Measurements from ENCODE around the gene FZD7. TPM values are rescaled to one million over a fixed set of nuclear protein-coding genes. Genes with fewer than 3 reads are reported as not detected.

The FZD7 gene
- total RNA-seq, 4 donors from 2014 or later = 6.2 to 14.6 (median 13.3) TPM

GRCh38 chr2:202072737-202073401, 39.2 kb downstream of the FZD7 start, which contains the start of gene KIAA2012:
Gene KIAA2012 (plus strand): TSS chr2:202073255. CDS start chr2:202073628, 373 bp downstream.
- 61 to 69% methylated on average over 5 to 11 of the region's 11 CpGs for WGBS, 2 donors (ENCODE audit: low coverage in 1 of 2)
- peaks cover 0 to 26% (median 12%) of the 10 kb centered on the region in 4 donors for H3K4me1 ChIP-seq

DNA sequence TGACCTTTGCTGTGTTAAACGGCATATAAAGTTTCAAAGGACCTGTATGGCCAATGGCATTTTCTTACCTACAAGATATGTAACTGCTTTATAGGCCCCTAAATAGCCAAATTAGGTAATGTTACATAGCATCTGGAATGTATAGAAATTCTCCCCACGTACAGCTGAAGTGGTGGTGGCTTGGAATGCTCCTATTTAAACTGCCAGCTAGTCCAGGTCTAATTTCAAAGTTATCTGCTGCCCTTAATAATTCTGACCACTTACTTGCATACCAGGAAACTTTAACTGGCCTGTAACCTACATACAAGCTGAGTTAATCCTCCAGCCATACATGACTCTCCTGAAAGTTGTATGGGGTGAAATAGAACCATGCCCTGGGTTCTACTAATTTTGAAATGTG, 40.7 kb downstream of the FZD7 start:
- H3K36me3 ChIP-seq = no peaks in the 10 kb centered on the region
- H3K4me3 ChIP-seq = no peak overlapping the region
- in situ Hi-C loops (cut with MboI; ENCODE audit: low pct_ligation_motif_present in 1 of 4, low pct_unique_long_range_greater_than_20kb in 1 of 4, low sequenced_read_pairs in 3 of 4) = no loop called here
- no peak overlapping the region for H3K27ac ChIP-seq
- peaks cover 4% of the 10 kb centered on the region for H3K27me3 ChIP-seq
- intact Hi-C loops (cut with DNase I; ENCODE audit: low total_unique reads) = no loop called here
- no peaks in the 10 kb centered on the region for H3K9me3 ChIP-seq
- TF ChIP-seq, protein P1, sequence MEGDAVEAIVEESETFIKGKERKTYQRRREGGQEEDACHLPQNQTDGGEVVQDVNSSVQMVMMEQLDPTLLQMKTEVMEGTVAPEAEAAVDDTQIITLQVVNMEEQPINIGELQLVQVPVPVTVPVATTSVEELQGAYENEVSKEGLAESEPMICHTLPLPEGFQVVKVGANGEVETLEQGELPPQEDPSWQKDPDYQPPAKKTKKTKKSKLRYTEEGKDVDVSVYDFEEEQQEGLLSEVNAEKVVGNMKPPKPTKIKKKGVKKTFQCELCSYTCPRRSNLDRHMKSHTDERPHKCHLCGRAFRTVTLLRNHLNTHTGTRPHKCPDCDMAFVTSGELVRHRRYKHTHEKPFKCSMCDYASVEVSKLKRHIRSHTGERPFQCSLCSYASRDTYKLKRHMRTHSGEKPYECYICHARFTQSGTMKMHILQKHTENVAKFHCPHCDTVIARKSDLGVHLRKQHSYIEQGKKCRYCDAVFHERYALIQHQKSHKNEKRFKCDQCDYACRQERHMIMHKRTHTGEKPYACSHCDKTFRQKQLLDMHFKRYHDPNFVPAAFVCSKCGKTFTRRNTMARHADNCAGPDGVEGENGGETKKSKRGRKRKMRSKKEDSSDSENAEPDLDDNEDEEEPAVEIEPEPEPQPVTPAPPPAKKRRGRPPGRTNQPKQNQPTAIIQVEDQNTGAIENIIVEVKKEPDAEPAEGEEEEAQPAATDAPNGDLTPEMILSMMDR (IDR thresholded peaks at IDR 0.05) = no peak
- TF ChIP-seq POLR2AphosphoS5 (IDR thresholded peaks at IDR 0.05) = no peak
- TF ChIP-seq POLR2A (IDR thresholded peaks at IDR 0.05) = no peak
- no peak for TF ChIP-seq EP300 (IDR thresholded peaks at IDR 0.05; ENCODE audit: low read depth)
- 85 to 100% methylated on average over 2 of the region's 2 CpGs for WGBS, 2 donors (ENCODE audit: low coverage in 1 of 2)
- DNase-seq = no peak
- peaks cover 0 to 14% (median 8%) of the 10 kb centered on the region in 4 donors for H3K4me1 ChIP-seq

More at GRCh38 chr2:202072737-202073401, 39.2 kb downstream of the FZD7 start, which contains the start of gene KIAA2012:
- Histone ChIP-seq H3K27ac (no peak within 1 kb of the TSS), H3K36me3 (no peaks in the 10 kb centered on the region), H3K9me3 (no peaks in the 10 kb centered on the region), H3K4me3 (no peak within 1 kb of the TSS), H3K27me3 (peaks cover 4% of the 10 kb centered on the region)
- DNase-seq = no peak
- in situ Hi-C loops (cut with MboI; ENCODE audit: low pct_ligation_motif_present in 1 of 4, low pct_unique_long_range_greater_than_20kb in 1 of 4, low sequenced_read_pairs in 3 of 4) (no loop called here), intact Hi-C loops (cut with DNase I; ENCODE audit: low total_unique reads) (no loop called here)
- TF ChIP-seq, protein P1 (IDR thresholded peaks at IDR 0.05) = no peak
- TF ChIP-seq EP300 (IDR thresholded peaks at IDR 0.05; ENCODE audit: low read depth) (no peak), POLR2AphosphoS5 (IDR thresholded peaks at IDR 0.05) (no peak), POLR2A (IDR thresholded peaks at IDR 0.05) (no peak)

DNA sequence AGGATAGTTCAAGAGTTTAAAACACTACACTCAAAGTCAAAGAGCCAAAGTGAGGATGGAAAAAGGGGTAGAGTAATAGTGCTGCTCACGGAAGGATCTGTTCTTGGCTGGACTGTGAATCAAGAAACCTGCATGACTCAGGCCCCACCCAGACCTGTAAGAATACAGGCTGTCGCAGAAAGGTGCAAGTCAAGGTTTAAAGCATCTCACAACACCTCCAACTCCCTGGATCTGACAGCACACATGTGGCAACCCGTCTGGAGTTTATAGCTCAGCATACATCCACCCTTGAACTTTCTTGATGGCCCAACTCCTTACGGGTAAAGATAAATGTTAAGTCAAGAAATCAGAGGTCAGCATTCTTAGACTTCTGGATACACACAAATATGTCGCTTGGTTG, 45.7 kb downstream of the FZD7 start:
- H3K27ac ChIP-seq = no peak overlapping the region
- DNase-seq = no peak

GRCh38 chr2:202084265-202084664, 50.6 kb downstream of the FZD7 start:
- H3K4me1 ChIP-seq = peaks cover 0 to 6% (median 3%) of the 10 kb centered on the region in 4 donors
- TF ChIP-seq EP300 (IDR thresholded peaks at IDR 0.05; ENCODE audit: low read depth) (no peak), POLR2AphosphoS5 (IDR thresholded peaks at IDR 0.05) (no peak), POLR2A (IDR thresholded peaks at IDR 0.05) (no peak)
- TF ChIP-seq, protein P1 (IDR thresholded peaks at IDR 0.05) = no peak
- DNase-seq = no peak
- WGBS, 2 donors (ENCODE audit: low coverage in 1 of 2) = 21 to 63% methylated on average over 2 to 6 of the region's 6 CpGs
- H3K4me3 ChIP-seq = no peak overlapping the region
- no peaks in the 10 kb centered on the region for H3K27me3 ChIP-seq
- H3K9me3 ChIP-seq = peaks cover 0 to 4% of the 10 kb centered on the region in 2 donors
- H3K36me3 ChIP-seq = no peaks in the 10 kb centered on the region
- no peak overlapping the region for H3K27ac ChIP-seq
- in situ Hi-C loops (cut with MboI; ENCODE audit: low pct_ligation_motif_present in 1 of 4, low pct_unique_long_range_greater_than_20kb in 1 of 4, low sequenced_read_pairs in 3 of 4) = no loop called here
- intact Hi-C loops (cut with DNase I; ENCODE audit: low total_unique reads) = no loop called here

More for the DNA sequence above, 45.7 kb downstream of the FZD7 start:
- intact Hi-C loops (cut with DNase I; ENCODE audit: low total_unique reads) (no loop called here), in situ Hi-C loops (cut with MboI; ENCODE audit: low pct_ligation_motif_present in 1 of 4, low pct_unique_long_range_greater_than_20kb in 1 of 4, low sequenced_read_pairs in 3 of 4) (no loop called here)
- Histone ChIP-seq H3K4me3 (no peak overlapping the region), H3K27me3 (no peaks in the 10 kb centered on the region), H3K4me1 (peaks cover 0 to 3% (median under 1%) of the 10 kb centered on the region in 4 donors), H3K36me3 (no peaks in the 10 kb centered on the region), H3K9me3 (peaks cover 0 to 4% of the 10 kb centered on the region in 2 donors)
- 63 to 89% methylated on average over 4 to 5 of the region's 5 CpGs for whole genome bisulfite sequencing, 2 donors (ENCODE audit: low coverage in 1 of 2)
- TF ChIP-seq, protein P1 (IDR thresholded peaks at IDR 0.05) = no peak
- TF ChIP-seq POLR2AphosphoS5 (IDR thresholded peaks at IDR 0.05) (no peak), POLR2A (IDR thresholded peaks at IDR 0.05) (no peak), EP300 (IDR thresholded peaks at IDR 0.05; ENCODE audit: low read depth) (no peak)

Other genes with a start within 250 kb of the FZD7 start
- gene CDK15, start 227.3 kb upstream of the FZD7 start, total RNA-seq = under 1 TPM in 2 of 4 donors, not detected in 2; 0.14 to 0.79 TPM
- gene KIAA2012, start 39.4 kb downstream of the FZD7 start, total RNA-seq = not detected
- 10 to 100 TPM; 15.3 to 69.1 (median 54.3) TPM for gene SUMO1, start 204.7 kb downstream of the FZD7 start, total RNA-seq
- gene NOP58, start 231.9 kb downstream of the FZD7 start, total RNA-seq = 10 to 100 TPM in 3 of 4 donors, 1 to 10 TPM in 1; 9.4 to 54.9 (median 26.3) TPM